ENCODE data around the gene CDPF1.
A peak's percentile ranks its signal among the peaks of the same experiment; 100 is the strongest.

Gene CDPF1

GRCh38 chr22:46229701-46230100 lies 20.4 kb downstream of the CDPF1 start:
- Mint-ChIP-seq H3K4me3 (no peak overlapping the region), H3K9me3 (no peaks in the 10 kb centered on the region), H3K27ac (no peak overlapping the region), H3K4me1 (peaks cover 5% of the 10 kb centered on the region), H3K36me3 (peaks cover 9% of the 10 kb centered on the region)
- DNase-seq (ENCODE audit: low spot score in 2 of 2) (no peak), ATAC-seq (no peak)

GRCh38 chr22:46226577-46226976 lies 23.5 kb downstream of the CDPF1 start:
- Mint-ChIP-seq H3K27ac (no peak overlapping the region), H3K36me3 (peaks cover 21% of the 10 kb centered on the region)
- DNase-seq (ENCODE audit: low spot score in 2 of 2) = no peak

GRCh38 chr22:46225631-46226030 lies 24.5 kb downstream of the CDPF1 start:
- DNase-seq (ENCODE audit: low spot score in 2 of 2) = no peak
- peaks cover 28% of the 10 kb centered on the region for H3K36me3 Mint-ChIP-seq
- H3K4me3 Mint-ChIP-seq = no peak overlapping the region
- peaks cover 11% of the 10 kb centered on the region for H3K4me1 Mint-ChIP-seq
- no peaks in the 10 kb centered on the region for H3K9me3 Mint-ChIP-seq
- no peak for ATAC-seq
- H3K27ac Mint-ChIP-seq = no peak overlapping the region

More at GRCh38 chr22:46226577-46226976, 23.5 kb downstream of the CDPF1 start:
- ATAC-seq = no peak
- H3K9me3 Mint-ChIP-seq = no peaks in the 10 kb centered on the region
- H3K4me1 Mint-ChIP-seq = peaks cover 5% of the 10 kb centered on the region
- H3K4me3 Mint-ChIP-seq = no peak overlapping the region

- no peak for DNase-seq (ENCODE audit: low spot score in 2 of 2)
- H3K36me3 Mint-ChIP-seq = peaks cover 35% of the 10 kb centered on the region
- no peak overlapping the region for H3K4me3 Mint-ChIP-seq
- H3K4me1 Mint-ChIP-seq = peaks cover 11% of the 10 kb centered on the region
- H3K27ac Mint-ChIP-seq = peak overlapping the region; percentile 32
- no peaks in the 10 kb centered on the region for H3K9me3 Mint-ChIP-seq
- no peak for ATAC-seq
These were observed 25.2 kb downstream of the CDPF1 start for GRCh38 chr22:46224898-46225290.

GRCh38 chr22:46224044-46224897 lies 25.8 kb downstream of the CDPF1 start:
- Mint-ChIP-seq H3K36me3 (peaks cover 41% of the 10 kb centered on the region), H3K27ac (peak overlapping the region; percentile 32), H3K4me3 (no peak overlapping the region), H3K4me1 (peaks cover 17% of the 10 kb centered on the region), H3K9me3 (no peaks in the 10 kb centered on the region)
- ATAC-seq (no peak), DNase-seq (ENCODE audit: low spot score in 2 of 2) (no peak)

- H3K4me3 Mint-ChIP-seq = no peak overlapping the region
- ATAC-seq = peak; percentile 67
These were observed 29.2 kb downstream of the CDPF1 start for GRCh38 chr22:46220921-46221320.

GRCh38 chr22:46219636-46220035 lies 30.5 kb downstream of the CDPF1 start:
- no peak for DNase-seq (ENCODE audit: low spot score in 2 of 2)
- Mint-ChIP-seq H3K27ac (no peak overlapping the region), H3K4me3 (no peak overlapping the region), H3K4me1 (peaks cover 16% of the 10 kb centered on the region), H3K36me3 (peaks cover 88% of the 10 kb centered on the region), H3K9me3 (no peaks in the 10 kb centered on the region)
- ATAC-seq = no peak

More at GRCh38 chr22:46220921-46221320, 29.2 kb downstream of the CDPF1 start:
- Mint-ChIP-seq H3K36me3 (peaks cover 75% of the 10 kb centered on the region), H3K9me3 (no peaks in the 10 kb centered on the region), H3K27ac (peak overlapping the region; percentile 54), H3K4me1 (peaks cover 15% of the 10 kb centered on the region)
- DNase-seq (ENCODE audit: low spot score in 2 of 2) = no peak

GRCh38 chr22:46214616-46215015 lies 35.5 kb downstream of the CDPF1 start:
- no peak for DNase-seq (ENCODE audit: low spot score in 2 of 2)
- H3K4me3 Mint-ChIP-seq = no peak overlapping the region
- H3K9me3 Mint-ChIP-seq = no peaks in the 10 kb centered on the region
- no peak for ATAC-seq
- no peak overlapping the region for H3K27ac Mint-ChIP-seq
- H3K4me1 Mint-ChIP-seq = peaks cover 31% of the 10 kb centered on the region
- peaks cover 93% of the 10 kb centered on the region for H3K36me3 Mint-ChIP-seq

- ATAC-seq (no peak), DNase-seq (ENCODE audit: low spot score in 2 of 2) (no peak)
- H3K4me1 Mint-ChIP-seq = peaks cover 28% of the 10 kb centered on the region
- peaks cover 4% of the 10 kb centered on the region for H3K9me3 Mint-ChIP-seq
- H3K27ac Mint-ChIP-seq = no peak overlapping the region
- H3K4me3 Mint-ChIP-seq = no peak overlapping the region
- peaks cover 93% of the 10 kb centered on the region for H3K36me3 Mint-ChIP-seq
These were observed 35.9 kb downstream of the CDPF1 start for GRCh38 chr22:46214149-46214548.

- DNase-seq (ENCODE audit: low spot score in 2 of 2) (peak in 1 of 2 donors; percentile 52), ATAC-seq (peak; percentile 99)
- peaks cover 12% of the 10 kb centered on the region for H3K9me3 Mint-ChIP-seq
- H3K4me3 Mint-ChIP-seq = no peak overlapping the region
- peaks cover 28% of the 10 kb centered on the region for H3K4me1 Mint-ChIP-seq
- H3K36me3 Mint-ChIP-seq = peaks cover 87% of the 10 kb centered on the region
- no peak overlapping the region for H3K27ac Mint-ChIP-seq
These were observed 37.0 kb downstream of the CDPF1 start for GRCh38 chr22:46213052-46213451.

GRCh38 chr22:46212195-46212594 lies 37.9 kb downstream of the CDPF1 start:
- ATAC-seq = peak; percentile 40
- H3K36me3 Mint-ChIP-seq = peaks cover 78% of the 10 kb centered on the region
- H3K9me3 Mint-ChIP-seq = peaks cover 12% of the 10 kb centered on the region

GRCh38 chr22:46209262-46209661 lies 40.8 kb downstream of the CDPF1 start:
- Mint-ChIP-seq H3K27ac (no peak overlapping the region), H3K4me1 (peaks cover 20% of the 10 kb centered on the region), H3K4me3 (no peak overlapping the region), H3K36me3 (peaks cover 73% of the 10 kb centered on the region), H3K9me3 (peaks cover 12% of the 10 kb centered on the region)
- DNase-seq (ENCODE audit: low spot score in 2 of 2) = no peak
- no peak for ATAC-seq

More at GRCh38 chr22:46212195-46212594, 37.9 kb downstream of the CDPF1 start:
- peaks cover 28% of the 10 kb centered on the region for H3K4me1 Mint-ChIP-seq
- no peak for DNase-seq (ENCODE audit: low spot score in 2 of 2)
- no peak overlapping the region for H3K4me3 Mint-ChIP-seq
- H3K27ac Mint-ChIP-seq = peak overlapping the region; percentile 91

GRCh38 chr22:46203601-46203980 lies 46.5 kb downstream of the CDPF1 start:
- peaks cover 5% of the 10 kb centered on the region for H3K4me1 Mint-ChIP-seq
- H3K36me3 Mint-ChIP-seq = peaks cover 66% of the 10 kb centered on the region

GRCh38 chr22:46202897-46203600 lies 47.0 kb downstream of the CDPF1 start:
- H3K36me3 Mint-ChIP-seq = peaks cover 72% of the 10 kb centered on the region
- peaks cover 5% of the 10 kb centered on the region for H3K4me1 Mint-ChIP-seq
- DNase-seq (ENCODE audit: low spot score in 2 of 2) (no peak), ATAC-seq (no peak)
- H3K27ac Mint-ChIP-seq = no peak overlapping the region
- no peaks in the 10 kb centered on the region for H3K9me3 Mint-ChIP-seq
- H3K4me3 Mint-ChIP-seq = no peak overlapping the region

More at GRCh38 chr22:46203601-46203980, 46.5 kb downstream of the CDPF1 start:
- no peak for ATAC-seq
- DNase-seq (ENCODE audit: low spot score in 2 of 2) = no peak
- peaks cover 2% of the 10 kb centered on the region for H3K9me3 Mint-ChIP-seq
- H3K4me3 Mint-ChIP-seq = no peak overlapping the region
- H3K27ac Mint-ChIP-seq = no peak overlapping the region

GRCh38 chr22:46201059-46201757 lies 48.9 kb downstream of the CDPF1 start:
- Mint-ChIP-seq H3K9me3 (no peaks in the 10 kb centered on the region), H3K4me1 (peaks cover 12% of the 10 kb centered on the region), H3K4me3 (no peak overlapping the region), H3K27ac (no peak overlapping the region), H3K36me3 (peaks cover 72% of the 10 kb centered on the region)
- DNase-seq (ENCODE audit: low spot score in 2 of 2) (no peak), ATAC-seq (no peak)
